ENCODE data around the gene CCDC57. TPM values are rescaled to one million over a fixed set of nuclear protein-coding genes. Genes with fewer than 3 reads are reported as not detected.

CCDC57 gene
- polyA plus RNA-seq, 1 donor = 29.9 TPM

DNA sequence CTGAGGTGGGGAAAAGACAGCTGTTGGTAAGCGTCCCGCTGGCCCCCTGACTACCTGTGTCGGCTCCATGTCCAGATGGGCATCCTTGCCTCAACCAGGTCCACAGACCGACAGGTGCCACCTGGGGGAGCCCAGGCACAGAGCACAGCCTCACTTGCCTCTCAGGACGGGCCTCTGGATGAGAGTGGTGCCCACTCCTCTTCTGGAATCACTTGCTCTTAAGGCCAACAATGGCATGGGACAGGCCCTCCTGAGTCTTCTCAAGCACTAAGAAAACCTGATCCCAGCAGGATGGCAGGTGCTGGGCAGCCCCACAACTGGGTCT lies 33.4 kb upstream of the CCDC57 start:
- DNase-seq = no peak

DNA sequence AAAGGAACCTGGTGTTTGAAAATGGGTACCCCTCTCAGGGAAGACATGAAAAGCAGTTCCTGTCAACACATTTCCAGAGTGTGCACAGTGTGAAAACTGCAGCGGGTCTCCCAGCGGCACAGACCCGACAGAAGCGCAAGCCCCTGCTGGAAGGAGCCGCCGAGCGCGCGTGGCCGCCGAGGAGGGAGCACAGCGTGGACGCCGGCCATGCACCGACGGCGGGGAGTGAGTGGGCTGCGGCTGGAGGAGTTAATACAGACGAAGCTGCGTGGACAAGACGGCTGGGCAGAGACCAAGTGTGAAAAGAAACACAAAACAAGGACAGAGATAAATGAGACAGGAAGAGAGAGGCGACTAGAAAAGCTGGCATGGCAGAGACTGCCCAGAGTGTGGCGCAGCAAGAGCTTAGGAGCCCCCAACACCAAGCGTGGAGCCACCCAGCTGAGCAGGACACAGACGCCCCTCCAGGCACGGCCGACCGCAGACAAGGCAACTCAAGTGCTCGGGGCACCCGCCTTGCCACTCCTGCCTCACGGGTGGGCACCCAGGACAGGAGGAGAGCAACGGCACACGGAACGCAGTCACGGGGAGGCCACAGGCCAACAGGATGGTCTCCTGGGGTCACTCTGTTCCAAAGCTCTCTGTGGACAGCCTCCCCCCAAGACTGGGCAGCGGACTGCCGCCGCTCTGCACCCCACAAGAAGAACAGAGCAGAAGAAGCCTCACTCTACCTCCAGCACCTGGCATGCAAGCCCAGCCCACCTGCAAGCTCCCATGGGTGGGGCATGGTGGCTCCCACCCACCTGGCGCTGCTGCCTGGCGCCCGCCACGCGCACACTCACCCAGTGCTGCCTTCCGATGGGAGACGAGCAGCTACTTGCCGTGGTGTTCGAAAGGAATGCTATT lies 32.7 kb upstream of the CCDC57 start:
- no peak for DNase-seq

DNA sequence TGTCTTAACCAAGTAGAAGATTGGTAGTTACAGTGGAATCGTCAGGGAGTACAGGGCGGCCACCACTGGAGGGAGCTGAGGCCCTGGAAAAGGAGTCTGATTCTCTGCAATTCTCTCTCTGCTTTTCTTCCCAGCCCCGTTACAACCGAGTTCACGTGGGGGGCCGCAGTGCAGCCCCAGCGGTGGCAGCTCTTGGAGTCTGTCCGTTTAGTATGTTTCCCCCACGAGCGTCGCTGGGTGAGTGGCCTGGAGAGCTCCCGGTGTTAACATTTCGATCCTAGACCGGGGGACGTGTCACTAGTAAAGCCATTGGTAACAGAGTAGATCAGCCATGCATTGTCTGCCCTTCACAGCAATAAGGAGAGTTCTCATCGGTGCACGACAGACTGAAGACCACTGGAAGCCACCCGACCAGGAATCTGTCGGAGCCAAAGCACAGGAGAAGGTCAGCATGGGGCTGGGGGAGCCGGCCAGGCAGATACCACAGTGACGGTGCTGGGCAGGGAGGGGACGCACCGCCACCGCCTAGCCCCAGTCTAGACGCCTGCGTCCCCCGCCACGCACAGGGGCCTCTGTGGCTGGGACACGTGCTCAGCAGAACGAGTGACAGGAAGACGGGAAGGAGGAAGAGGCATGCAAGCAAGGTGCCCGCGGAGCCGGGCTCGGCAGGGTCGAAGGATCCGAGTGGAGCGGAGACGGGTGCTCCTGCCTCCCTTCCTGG lies 31.9 kb upstream of the CCDC57 start:
- DNase-seq = no peak

DNA sequence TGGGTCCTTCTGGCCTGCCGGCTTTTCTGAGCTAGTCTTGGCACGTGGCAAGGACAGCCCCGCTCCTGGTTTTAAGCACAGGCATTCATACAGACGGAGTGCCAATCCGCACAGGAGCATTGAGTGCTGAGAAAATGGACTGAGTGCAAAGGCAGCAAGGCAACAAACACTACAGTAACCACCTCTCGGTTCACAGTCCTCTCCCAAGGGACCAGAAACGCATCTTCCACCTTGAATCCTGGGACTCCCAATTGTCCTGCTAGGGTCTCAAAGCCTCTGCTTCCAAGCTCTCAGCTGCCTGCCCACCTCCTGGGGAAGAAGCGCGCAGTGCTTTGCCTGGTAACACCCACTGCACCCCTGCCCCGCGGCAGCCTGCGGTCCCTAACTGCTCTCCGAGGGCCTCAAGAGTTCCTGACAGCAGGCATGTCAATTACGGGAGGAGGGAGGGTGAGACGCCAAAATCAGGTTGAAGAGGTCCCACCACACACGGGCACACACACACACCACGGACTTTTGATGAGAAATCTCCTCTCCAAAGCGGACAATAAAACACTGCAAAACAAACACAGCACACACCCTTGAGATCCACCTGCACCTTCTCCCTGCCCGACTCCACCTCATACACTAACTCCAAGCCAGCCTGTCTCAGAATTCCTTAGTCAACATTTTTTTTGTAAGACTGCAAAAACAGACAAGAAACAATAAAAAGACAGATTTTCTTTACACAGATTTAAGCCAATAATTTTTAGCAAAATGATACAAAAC lies 31.2 kb upstream of the CCDC57 start:
- no peak for DNase-seq

DNA sequence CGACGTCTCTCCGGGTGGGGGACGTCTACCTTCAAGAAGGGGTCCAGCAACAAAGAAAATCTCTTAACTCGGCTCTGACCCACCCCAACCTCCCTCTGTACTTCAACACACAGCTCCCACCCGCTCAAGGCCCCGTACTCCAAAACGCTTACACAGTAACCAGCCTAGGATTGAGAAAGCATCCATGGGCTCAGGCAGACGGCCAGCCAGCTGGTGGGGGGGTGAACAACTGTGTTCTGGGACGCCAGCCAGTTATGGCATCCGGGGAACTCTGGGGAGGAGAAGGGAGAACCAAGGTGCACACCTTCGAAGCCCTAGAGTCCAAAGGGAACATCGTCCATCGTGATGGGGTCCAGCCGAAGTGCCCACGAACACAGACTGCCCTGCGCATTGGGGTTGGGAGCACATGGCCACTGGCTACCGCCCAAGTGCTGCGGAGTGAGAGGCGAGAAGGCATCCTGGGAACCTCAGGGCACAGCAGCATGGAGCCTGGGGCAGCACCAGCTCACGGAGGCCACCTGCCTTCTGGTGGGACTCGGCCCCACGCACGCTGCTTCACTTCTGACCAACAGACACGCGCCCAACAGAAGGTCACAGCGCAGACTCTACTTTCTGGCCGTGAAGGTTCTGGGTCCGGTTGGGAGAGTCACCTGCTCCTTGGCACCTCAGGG lies 30.5 kb upstream of the CCDC57 start:
- DNase-seq = no peak

DNA sequence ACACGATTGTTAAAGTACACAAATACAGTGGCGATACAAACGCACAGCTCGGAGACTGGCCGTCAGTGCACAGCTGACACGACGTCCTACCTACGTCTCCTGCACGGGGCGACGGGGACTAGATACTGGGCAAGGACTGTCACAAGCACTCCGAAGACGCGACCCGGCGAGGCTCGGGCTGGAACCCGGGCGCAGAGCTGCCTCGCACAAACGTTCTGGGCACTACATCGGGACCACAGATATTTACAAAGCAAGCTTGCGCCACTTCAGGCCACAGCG lies 30.0 kb upstream of the CCDC57 start:
- DNase-seq = no peak

DNA sequence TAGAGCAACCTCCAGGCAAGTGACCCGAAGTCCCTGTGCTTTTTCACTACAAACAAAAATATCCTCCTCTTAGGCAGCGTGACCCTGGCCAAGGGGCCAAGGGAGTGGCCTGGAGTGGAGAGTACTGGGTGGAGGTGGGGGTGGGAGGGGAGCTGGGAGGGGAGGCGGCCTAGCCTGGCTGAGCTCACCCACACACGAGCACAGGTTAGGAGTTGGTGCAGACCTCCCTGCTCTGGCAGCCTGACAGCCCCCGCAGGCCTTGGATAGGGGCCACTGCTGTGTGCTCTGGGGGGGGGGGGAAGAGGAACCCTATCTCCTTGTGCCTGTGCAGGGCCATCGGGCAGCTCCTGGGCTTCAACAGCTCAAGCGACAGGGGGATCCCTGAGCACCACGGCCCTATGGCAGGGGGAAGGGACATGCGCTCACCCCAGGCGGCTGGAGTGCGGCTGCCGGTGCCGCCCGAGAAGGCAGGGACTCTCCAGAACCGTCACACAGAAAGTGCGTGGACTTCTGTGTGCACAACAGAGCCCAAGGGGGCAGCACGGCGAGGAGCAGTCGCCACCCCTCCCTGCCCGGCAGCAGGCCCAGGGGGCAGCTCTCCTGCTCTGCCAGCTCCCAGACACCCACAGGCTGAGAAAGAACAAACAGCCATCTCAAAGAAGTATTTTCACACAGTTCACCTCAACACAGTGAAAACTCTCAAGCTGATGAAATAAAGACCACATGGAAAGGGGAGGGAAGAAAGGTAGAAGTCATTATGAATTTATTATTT lies 29.5 kb upstream of the CCDC57 start:
- DNase-seq = no peak

DNA sequence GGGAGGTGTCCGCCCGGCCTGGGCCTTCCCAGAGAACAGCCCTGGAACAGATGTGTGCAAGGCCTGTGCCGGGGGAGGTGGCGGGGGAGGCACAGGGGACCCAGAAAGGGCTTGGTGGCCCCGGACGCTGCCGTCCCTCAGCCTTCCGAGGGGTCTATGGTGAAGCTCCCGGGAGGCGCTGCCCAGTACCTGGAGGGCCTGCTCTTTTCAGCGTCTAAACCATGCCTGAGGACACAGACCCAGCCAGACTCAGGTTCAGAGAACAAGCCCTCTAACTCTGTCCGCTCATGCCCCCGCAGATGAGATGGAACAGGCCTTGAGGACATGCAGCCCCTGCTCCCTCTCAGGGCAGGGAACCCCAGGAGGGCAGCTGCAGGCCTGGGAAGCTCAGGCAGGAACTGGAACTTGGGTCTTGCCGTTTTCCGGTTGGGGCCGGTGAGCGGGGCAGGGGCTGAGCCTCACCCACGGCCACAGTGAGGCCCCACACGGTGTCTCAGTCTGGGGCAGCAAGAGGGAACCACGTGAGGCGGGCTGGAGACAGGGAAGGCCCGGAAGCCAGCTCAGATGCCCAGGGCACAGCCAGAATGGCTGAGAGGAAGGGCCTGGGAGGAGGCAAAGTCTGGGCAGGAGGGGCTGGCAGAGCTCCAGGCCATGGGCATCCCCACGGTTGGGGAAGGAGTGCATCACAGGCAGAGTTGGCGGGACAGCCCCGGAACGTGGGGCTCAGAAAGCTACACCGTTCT lies 28.7 kb upstream of the CCDC57 start:
- DNase-seq = no peak

DNA sequence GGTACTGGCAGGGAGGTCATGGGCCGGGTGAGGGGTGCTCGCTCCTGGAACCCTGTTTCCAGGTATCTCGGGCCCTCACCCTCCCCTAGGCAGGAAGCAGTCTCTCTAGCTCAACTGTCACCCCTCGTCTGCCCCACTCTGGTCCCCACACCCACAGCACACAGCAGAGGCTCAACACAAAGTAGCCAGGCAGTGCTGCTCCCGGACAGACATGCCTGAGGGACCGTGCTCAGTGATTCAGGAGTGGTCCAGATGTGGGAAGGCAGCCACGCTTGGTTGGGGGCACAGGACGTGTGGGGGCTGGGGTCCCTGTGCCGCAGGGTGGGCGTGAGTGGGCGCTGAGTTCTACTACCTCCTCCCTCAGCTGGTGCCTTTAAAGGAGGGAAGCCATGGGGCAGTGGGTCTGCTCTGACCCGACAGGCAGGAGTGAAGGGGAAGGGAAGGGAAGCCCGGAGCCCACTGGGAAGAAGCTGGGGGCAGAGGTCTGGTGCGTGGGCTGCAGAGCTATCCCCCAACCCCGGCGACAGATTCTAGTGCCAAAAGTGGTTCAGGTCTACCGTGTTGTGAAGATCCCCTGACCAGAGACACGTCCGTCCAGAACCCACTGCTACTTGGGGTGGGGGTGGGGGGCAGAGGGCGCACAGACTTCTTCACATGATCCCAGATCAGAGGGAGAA lies 28.0 kb upstream of the CCDC57 start:
- DNase-seq = no peak

DNA sequence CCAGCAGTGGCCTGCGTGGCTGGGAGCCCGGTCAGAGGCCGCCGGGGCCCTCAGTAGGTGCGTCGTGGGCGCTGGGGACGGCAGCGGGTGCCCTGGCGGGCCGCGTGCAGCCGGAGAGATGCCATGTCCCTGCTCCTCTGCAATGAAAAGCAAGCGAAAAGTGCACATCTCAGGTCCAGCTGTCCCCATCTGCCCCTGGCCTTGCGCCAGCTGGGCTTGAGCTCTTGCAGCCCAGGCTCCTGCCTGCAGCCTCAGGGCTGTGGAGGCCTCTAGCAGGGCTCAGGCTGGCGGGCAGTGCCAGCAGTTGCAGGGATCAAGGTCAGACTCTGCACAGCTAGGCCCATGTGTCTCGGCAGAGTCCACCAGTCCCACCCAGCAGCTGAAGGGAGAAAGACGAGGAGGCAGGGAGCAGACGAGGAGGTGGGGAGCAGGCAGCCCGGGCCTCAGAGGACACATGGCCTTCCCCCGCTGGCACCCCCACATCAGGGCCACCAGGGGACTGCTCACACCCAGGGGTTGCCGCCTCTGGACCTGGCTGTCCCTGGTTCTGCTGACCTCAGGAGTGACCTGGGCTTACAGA lies 27.4 kb upstream of the CCDC57 start:
- no peak for DNase-seq

DNA sequence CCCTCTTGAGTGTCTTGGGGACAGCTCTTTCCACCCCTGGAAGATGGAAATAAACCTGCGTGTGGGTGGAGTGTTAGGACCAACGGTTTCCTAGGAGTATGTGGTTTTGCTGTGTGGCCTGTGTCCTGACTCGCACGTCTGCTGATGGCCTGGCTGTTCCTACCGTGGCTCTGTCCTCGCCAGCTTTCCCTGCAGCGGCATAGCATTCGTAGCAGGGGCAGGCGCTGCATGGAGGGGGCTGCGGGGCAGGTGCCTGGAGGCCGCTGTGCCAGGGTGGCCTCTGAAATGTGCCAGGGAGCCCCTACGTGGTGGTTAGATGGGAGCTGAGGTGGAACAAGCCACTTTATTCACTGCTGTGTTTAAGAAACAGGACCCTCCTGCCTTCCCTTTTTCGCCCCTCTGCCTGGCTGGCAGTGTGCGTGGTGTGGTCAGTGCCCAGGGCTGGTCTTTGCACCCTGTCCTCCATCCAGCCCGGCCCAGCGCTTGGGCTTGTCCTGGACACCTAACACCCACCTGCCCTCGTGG lies 26.8 kb upstream of the CCDC57 start:
- DNase-seq = no peak

DNA sequence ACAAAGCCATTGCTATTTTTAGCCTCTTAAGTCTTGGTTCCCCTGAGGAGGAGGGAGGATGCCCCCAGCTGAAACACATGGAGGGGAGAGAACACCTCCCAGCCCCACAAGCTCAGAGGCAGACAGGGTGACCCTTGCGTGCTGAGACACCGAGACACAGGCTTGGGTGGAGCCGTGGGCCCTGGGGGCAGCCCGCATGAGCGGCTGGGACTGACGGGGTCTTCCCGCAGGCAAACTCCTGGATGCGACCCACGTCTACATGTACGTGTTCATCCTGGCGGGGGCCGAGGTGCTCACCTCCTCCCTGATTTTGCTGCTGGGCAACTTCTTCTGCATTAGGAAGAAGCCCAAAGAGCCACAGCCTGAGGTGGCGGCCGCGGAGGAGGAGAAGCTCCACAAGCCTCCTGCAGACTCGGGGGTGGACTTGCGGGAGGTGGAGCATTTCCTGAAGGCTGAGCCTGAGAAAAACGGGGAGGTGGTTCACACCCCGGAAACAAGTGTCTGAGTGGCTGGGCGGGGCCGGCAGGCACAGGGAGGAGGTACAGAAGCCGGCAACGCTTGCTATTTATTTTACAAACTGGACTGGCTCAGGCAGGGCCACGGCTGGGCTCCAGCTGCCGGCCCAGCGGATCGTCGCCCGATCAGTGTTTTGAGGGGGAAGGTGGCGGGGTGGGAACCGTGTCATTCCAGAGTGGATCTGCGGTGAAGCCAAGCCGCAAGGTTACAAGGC lies 26.0 kb upstream of the CCDC57 start:
- DNase-seq = no peak

DNA sequence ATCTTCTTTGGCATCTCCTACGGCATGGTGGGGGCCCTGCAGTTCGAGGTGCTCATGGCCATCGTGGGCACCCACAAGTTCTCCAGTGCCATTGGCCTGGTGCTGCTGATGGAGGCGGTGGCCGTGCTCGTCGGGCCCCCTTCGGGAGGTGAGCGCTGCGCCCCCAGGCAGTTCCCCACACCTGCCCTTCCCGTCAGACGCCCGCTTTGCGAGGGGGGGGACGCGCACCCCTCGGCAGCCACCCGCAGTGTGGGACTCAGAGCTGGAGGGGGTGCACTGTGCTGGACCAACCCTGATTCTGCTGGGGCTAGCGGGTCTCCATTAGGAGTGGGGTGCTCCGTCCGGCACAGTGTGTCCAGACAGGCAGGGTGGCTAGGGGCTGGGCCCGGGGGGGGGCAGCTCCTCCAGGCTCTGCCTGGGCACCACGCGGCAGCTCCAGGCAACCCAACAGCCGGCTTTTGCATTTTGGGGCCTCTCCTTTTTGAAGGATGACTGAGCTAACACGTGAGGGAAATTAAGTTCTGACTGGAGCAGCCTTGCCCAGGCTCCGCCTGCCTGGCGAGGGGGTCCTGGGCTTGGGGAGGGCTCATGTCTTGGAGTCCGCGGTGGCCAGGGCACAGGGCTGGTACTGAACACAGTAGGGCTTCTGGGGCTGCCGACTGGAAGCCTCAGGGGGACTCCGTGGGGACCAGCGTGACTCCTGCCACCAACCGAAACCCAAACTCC lies 25.3 kb upstream of the CCDC57 start:
- DNase-seq = no peak

DNA sequence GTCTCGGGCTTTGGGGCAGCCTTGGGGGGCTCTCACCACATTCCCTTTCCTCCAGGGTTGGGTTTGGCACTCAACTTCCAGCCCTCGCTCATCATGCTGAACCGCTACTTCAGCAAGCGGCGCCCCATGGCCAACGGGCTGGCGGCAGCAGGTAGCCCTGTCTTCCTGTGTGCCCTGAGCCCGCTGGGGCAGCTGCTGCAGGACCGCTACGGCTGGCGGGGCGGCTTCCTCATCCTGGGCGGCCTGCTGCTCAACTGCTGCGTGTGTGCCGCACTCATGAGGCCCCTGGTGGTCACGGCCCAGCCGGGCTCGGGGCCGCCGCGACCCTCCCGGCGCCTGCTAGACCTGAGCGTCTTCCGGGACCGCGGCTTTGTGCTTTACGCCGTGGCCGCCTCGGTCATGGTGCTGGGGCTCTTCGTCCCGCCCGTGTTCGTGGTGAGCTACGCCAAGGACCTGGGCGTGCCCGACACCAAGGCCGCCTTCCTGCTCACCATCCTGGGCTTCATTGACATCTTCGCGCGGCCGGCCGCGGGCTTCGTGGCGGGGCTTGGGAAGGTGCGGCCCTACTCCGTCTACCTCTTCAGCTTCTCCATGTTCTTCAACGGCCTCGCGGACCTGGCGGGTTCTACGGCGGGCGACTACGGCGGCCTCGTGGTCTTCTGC lies 24.6 kb upstream of the CCDC57 start:
- no peak for DNase-seq

DNA sequence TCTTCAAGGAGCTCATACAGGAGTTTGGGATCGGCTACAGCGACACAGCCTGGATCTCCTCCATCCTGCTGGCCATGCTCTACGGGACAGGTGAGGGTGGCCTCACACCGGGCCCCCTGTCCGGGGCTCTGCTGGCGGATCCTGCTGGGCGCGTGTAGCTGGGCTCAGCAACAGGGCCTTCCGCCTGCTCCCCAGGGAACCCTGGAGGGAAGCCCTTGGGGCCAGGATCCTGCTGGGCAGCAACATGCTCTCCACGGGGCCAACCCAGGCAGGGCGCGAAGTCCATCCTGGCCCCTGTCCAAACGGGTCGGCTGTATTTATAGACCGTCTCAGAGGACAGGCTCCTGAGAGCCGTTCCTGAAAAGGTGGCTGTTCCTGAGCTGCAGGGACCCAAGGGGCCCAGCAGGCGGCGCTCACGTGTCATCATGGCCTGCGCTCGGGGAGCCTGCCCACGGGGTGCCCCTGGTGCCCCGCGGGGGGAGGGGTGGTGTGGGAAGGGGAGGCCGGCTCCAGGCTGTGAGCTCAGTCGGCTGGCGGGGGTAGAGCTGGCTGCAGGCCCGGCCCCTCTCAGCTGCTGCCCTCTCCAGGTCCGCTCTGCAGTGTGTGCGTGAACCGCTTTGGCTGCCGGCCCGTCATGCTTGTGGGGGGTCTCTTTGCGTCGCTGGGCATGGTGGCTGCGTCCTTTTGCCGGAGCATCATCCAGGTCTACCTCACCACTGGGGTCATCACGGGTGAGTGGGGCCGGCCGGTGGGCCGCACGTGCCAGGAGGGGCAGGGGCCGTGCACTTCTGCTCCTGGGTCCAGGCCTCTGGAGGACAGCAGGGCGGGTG lies 23.7 kb upstream of the CCDC57 start:
- DNase-seq = no peak

DNA sequence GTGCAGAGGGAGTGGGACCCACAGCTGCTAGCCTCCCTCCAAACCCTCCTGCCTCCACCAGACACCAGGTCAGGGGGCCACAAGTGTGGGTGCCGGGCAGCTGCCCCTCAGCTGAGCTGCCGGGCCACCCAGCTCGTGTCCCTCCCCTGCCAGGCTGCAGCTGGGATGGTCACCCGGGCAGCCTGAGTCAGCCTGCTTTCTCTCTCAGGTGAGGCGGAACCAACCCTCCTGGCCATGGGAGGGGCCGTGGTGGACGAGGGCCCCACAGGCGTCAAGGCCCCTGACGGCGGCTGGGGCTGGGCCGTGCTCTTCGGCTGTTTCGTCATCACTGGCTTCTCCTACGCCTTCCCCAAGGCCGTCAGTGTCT lies 23.1 kb upstream of the CCDC57 start:
- DNase-seq = no peak

DNA sequence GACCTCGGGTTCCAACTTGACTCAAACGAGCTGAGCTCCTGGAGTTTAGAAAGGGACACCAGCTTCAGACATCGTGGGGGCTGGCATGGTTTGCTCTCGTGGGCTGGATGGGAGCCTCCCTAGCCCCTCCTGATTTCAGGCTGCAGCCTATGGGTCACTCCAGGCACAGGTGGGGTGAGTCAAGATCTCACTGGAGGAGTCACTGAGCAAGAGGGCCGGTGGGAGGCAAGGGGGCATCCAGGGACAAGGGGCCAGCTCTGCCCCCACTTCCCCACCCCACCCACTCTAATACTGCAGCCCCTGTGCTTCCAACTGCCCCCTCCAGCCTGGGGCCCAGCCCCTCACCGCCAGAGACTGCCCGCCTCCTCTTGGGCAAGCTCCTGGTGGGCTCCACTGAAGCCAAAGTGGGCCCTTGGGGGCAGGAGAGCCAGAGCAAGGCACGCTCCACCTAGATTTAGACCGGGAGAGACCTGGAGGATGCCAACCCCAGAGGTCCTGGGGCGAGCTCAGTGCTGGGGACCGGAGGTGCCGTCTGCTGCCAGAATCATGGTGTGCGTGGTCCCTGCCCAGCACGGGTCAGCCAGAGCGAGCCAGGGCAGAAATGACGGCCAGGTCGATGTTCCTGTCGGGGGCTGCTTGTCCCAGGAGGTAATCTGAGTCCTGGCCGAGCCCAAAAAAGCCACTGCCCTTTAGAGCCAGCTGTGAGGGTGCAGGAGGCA lies 22.6 kb upstream of the CCDC57 start:
- no peak for DNase-seq

Data from hindlimb muscle (tissue), 1 donor.